GM19395 (cell line): Measurements from ENCODE around the gene OSTF1.

Experiments used
- ATAC-seq: cut with Tn5 transposase; IDR thresholded peaks from one replicate; pipeline ENCODE4 v1.9.1; 2021; ENCODE audit warnings: mild to moderate bottlenecking, moderate library complexity; ENCODE audit not compliant: unreplicated experiment

OSTF1 gene

GRCh38 chr9:75161116-75161857 is 73.0 kb downstream of the OSTF1 start:
- no peak for ATAC-seq

DNA sequence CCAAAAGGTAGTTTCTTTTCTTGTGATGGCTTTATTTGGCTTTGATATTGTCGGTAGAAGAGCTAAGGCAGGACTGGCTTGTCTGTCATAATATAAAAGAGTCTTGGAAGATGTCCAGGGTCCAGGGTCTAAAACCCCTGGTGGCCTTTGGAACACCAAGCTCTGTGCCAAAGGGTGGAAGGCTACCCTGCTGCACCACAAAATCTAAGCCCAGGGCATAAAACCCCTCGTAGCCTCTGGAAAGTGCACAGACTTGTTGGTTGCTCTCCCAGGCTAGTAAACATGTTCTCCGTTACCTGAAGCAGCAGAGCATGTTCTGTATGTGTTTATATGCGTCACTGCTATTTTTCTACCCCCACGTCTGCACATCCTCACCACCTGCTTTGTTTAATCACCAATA is 75.5 kb downstream of the OSTF1 start:
- ATAC-seq: no peak

DNA sequence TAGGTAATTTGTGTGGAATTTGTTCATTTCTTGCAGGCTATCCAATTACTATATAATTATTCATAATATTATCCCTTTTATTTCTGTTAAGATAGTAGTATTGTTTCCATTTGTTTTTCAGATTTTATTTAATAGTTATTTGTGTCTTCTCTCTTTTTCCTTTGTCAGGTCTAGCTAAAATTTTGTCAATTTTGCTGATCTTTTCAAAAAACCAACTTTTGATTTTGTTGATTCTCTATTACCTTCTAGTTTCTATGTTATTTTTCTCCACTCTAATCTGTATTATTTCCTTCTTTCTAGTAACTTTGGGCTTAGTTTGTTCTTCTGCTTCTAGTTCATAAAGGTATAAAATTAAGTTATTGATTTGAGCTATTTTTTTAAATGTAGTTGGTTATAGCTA is 76.3 kb downstream of the OSTF1 start:
- ATAC-seq: no peak

GRCh38 chr9:75167281-75167680 is 79.0 kb downstream of the OSTF1 start:
- no peak for ATAC-seq

DNA sequence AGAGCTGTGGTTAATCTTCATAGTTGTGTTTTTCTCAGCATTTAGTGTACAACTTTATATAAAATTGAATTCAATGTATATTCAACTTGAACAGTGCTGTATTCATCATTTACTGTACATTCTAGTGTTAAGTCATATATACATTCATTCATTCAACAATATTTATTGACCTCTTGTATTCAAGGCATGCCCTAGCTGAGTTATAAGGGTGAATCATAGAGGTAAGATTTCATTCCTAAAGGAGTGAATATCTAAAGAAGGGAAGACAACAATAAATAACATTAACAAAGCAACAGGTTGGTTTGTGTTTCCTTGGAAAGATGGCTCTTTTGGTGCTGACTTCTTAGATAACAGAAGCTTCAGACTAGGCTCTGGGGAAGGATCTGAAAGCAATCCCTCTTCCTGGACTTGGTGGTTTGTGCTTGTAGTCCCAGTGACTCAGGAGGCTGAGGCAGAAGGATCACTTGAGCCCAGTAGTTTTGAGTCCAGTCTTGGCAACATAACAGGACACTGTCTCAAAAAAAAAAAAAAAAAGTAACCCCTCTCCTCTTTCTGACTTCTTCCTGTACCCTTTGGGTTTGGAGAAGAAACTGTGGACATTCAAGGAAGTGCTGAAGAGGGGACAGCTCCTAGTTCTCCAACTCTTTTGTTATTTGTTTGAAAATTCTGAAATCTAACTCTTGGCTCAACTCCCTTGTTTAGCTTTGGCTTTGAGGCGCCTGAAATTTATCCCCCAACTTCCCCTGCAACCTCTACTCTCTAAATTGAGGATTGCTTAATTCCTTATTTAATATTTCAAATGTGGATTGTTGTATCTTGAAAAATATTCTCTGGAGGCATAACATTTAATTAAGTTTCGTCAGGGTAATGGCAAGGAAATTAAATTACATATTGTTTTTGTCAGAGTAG is 80.2 kb downstream of the OSTF1 start:
- no peak for ATAC-seq

- ATAC-seq: no peak
These were observed 81.3 kb downstream of the OSTF1 start for GRCh38 chr9:75169623-75170022.

DNA sequence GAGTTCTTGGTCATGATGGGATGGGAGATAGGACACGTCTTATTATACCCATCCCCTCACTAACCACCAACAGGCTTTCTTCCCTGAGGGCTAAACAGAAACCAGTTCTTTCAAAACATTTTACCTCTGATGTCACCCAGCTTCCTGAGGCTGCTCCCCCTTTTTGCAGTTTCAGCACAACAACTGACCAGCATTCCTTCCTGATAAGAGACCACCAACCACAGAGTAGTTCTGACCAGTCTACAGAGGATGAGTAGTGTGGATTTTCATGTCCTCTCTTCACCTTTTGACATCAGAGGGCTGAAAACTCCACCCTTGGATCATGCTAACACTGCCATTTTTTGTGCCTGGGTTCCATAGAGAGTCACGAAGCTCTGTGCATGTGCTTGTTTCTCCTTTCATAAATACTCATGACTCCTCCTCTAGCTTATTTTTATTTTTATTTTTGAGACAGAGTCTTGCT is 82.6 kb downstream of the OSTF1 start:
- no peak for ATAC-seq

DNA sequence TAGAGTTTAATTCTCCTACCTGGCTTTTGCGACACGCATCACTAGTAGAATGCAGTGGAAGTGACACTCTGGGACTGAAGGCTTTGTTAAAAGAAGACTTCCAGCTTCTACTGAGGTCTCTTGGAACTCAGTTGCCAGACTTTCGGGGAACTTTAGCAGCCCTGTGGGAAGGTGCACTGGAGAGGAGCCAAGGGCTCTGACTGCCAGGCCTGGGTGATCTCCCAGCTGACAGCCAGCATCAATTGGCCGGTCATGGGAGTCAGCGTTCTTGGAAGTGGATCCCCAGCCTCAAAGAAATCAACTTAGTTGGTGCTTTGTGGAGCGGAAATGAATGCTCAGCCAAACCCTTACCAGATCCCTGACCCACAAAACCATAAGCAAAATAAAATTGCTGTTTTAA is 87.1 kb downstream of the OSTF1 start:
- no peak for ATAC-seq

- no peak for ATAC-seq
These were observed 87.7 kb downstream of the OSTF1 start for GRCh38 chr9:75176037-75176436.

- no peak for ATAC-seq
These were observed 93.4 kb downstream of the OSTF1 start for GRCh38 chr9:75181750-75182149.

- ATAC-seq: no peak
These were observed 95.0 kb downstream of the OSTF1 start for GRCh38 chr9:75183306-75183705.

- ATAC-seq: no peak
These were observed 96.2 kb downstream of the OSTF1 start for GRCh38 chr9:75184471-75184870.

- ATAC-seq: peak; percentile 90
These were observed 97.4 kb downstream of the OSTF1 start for GRCh38 chr9:75185585-75186170.

DNA sequence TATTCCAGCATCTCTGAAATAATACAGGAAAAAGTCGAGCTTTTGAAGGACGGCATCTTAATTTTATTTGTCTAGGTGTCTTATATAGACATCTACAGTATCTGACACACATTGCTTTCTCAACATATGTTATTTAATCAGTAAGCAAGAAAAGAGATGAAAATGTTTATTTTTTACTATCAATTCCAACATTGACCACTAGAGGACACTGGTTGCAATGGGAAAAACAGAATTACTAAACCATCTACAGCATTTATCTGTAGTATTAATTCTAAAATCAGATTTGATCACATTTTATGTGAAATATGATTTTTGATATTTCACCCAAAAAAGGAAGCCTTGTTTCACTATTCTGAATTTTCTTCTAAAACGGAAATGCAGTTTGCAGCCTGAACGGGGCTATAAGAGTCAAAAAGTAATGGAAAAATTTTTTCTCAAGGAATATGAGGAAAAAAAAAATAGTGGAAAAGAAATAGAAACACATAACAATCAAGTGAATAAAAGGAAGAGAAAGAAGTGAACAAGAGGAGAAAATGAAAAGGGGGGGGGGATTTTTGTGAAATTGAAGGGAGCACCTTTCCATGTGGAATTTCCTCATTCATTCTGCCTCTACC is 98.6 kb downstream of the OSTF1 start:
- no peak for ATAC-seq

- no peak for ATAC-seq
These were observed 100.4 kb downstream of the OSTF1 start for GRCh38 chr9:75188756-75189155.

DNA sequence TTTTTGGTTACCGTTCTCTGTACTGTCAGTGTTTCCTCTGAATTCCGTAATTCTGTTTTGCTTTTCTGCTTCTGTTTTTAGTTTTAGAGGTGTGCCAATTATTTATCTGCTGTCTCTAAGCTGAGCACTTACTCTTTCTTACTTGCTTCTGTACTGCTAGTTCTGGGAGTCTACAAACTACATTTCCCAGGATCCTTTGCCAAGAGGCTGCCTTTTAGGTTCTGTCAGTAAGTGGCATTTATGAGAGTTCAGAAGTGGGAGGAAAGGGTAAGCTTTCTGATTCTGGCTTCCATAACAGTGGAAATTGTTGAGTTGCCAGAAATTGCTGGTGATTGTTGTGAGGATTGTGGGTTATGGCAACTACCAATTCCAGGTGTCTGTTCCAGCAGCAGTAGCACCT is 102.4 kb downstream of the OSTF1 start:
- no peak for ATAC-seq
